ENCODE data around the gene AGRP. TPM values are rescaled to one million over a fixed set of nuclear protein-coding genes. Genes with fewer than 3 reads are reported as not detected.

The AGRP gene
- total RNA-seq, 2 experiments from 2014 or later: not detected

- ChIA-PET CTCF (interaction anchor here (1.0 to 1.7 kb wide), 2 partner anchors 10 to 83 kb away, joined by 3 to 10 read pairs; no protein-coding TSS in a partner anchor), POLR2A (no interaction called here)
- H3K9me3 Mint-ChIP-seq: no peaks in the 10 kb centered on the region
- no peak for ATAC-seq
- peak overlapping the region; percentile 10 for H3K27ac Mint-ChIP-seq
- H3K36me3 Mint-ChIP-seq (ENCODE audit: low read depth): no peaks in the 10 kb centered on the region
- no peaks in the 10 kb centered on the region for H3K27me3 Mint-ChIP-seq
- H3K4me1 Mint-ChIP-seq (ENCODE audit: low read depth): peaks cover 5% of the 10 kb centered on the region
- intact Hi-C loops (cut with micrococcal nuclease): no loop called here
- no peak for TF ChIP-seq CTCF (IDR thresholded peaks at IDR 0.05)
- no peak overlapping the region for H3K4me3 Mint-ChIP-seq
- no peak for DNase-seq
Measured at GRCh38 chr16:67438098-67438791, 45.1 kb downstream of the AGRP start.

GRCh38 chr16:67437513-67437912 lies 45.8 kb downstream of the AGRP start:
- Mint-ChIP-seq H3K4me1 (ENCODE audit: low read depth) (peaks cover 6% of the 10 kb centered on the region), H3K4me3 (no peak overlapping the region), H3K36me3 (ENCODE audit: low read depth) (no peaks in the 10 kb centered on the region), H3K27ac (peak overlapping the region; percentile 10), H3K9me3 (no peaks in the 10 kb centered on the region), H3K27me3 (peaks cover under 1% of the 10 kb centered on the region)
- ChIA-PET POLR2A (no interaction called here), CTCF (interaction anchor here (1.1 kb wide), 2 partner anchors 10 to 29 kb away, joined by 3 read pairs; no protein-coding TSS in a partner anchor)
- ATAC-seq (peak; percentile 75), DNase-seq (peak; percentile 40)
- no peak for TF ChIP-seq CTCF (IDR thresholded peaks at IDR 0.05)
- intact Hi-C loops (cut with micrococcal nuclease): no loop called here

- intact Hi-C loops (cut with micrococcal nuclease): no loop called here
- CTCF ChIA-PET: interaction anchor here (1.1 kb wide), 2 partner anchors 9 to 29 kb away, joined by 3 read pairs; no protein-coding TSS in a partner anchor
- ATAC-seq (no peak), DNase-seq (no peak)
- H3K4me3 Mint-ChIP-seq: no peak overlapping the region
- TF ChIP-seq CTCF (IDR thresholded peaks at IDR 0.05): no peak
- H3K36me3 Mint-ChIP-seq (ENCODE audit: low read depth): no peaks in the 10 kb centered on the region
- no peaks in the 10 kb centered on the region for H3K9me3 Mint-ChIP-seq
- H3K4me1 Mint-ChIP-seq (ENCODE audit: low read depth): peaks cover 9% of the 10 kb centered on the region
- H3K27ac Mint-ChIP-seq: no peak overlapping the region
- POLR2A ChIA-PET: no interaction called here
- H3K27me3 Mint-ChIP-seq: peaks cover 7% of the 10 kb centered on the region
Measured at GRCh38 chr16:67436640-67437193, 46.6 kb downstream of the AGRP start.

- no peak for TF ChIP-seq CTCF (IDR thresholded peaks at IDR 0.05)
- peaks cover 11% of the 10 kb centered on the region for H3K4me1 Mint-ChIP-seq (ENCODE audit: low read depth)
- ATAC-seq (no peak), DNase-seq (no peak)
- POLR2A ChIA-PET: no interaction called here
- H3K9me3 Mint-ChIP-seq: no peaks in the 10 kb centered on the region
- no peaks in the 10 kb centered on the region for H3K36me3 Mint-ChIP-seq (ENCODE audit: low read depth)
- H3K4me3 Mint-ChIP-seq: no peak overlapping the region
- intact Hi-C loops (cut with micrococcal nuclease): no loop called here
- CTCF ChIA-PET: no interaction called here
- H3K27me3 Mint-ChIP-seq: peaks cover 10% of the 10 kb centered on the region
- no peak overlapping the region for H3K27ac Mint-ChIP-seq
Measured at GRCh38 chr16:67435758-67436164, 47.6 kb downstream of the AGRP start.

GRCh38 chr16:67433131-67433719 lies 50.1 kb downstream of the AGRP start:
- Mint-ChIP-seq H3K27me3 (peaks cover 28% of the 10 kb centered on the region), H3K4me3 (no peak overlapping the region), H3K9me3 (no peaks in the 10 kb centered on the region), H3K4me1 (ENCODE audit: low read depth) (peaks cover 11% of the 10 kb centered on the region), H3K36me3 (ENCODE audit: low read depth) (no peaks in the 10 kb centered on the region), H3K27ac (no peak overlapping the region)
- no peak for ATAC-seq
- TF ChIP-seq CTCF (IDR thresholded peaks at IDR 0.05): no peak
- intact Hi-C loops (cut with micrococcal nuclease): no loop called here
- no peak for DNase-seq
- CTCF ChIA-PET: interaction anchor here (0.9 to 2.1 kb wide), 5 partner anchors 12 to 44 kb away, joined by 3 to 12 read pairs (median 3); no protein-coding TSS in a partner anchor
- POLR2A ChIA-PET: no interaction called here
